IMR-90 (cell line): ENCODE measurements around the gene AGGF1. TPM values are rescaled to one million over a fixed set of nuclear protein-coding genes. Genes with fewer than 3 reads are reported as not detected.

ENCODE experiments used
- ATAC-seq: fragments of 200-7000 bp; cut with Tn5 transposase; 2 replicates; pipeline ENCODE4 v1.9.1; 2020; ENCODE audit warnings: low read depth, mild to moderate bottlenecking, moderate library complexity
- BruUV-seq: library from RNA; stranded (reverse); fragments of 400-500 nt; replicated peaks from 2 replicates; lab custom pipeline; 2021; lab: Mats Ljungman, UMichigan
- CTCF ChIA-PET: fragments of 300-600 bp; formaldehyde crosslinking; extraction: SDS; loops from one replicate; lab custom pipeline; 2021; ENCODE audit warnings: antibody characterized with exemption; lab: Yijun Ruan, JAX
- POLR2A ChIA-PET: fragments of 300-600 bp; sonication (Branson Sonifier 250); formaldehyde crosslinking; loops from one replicate; lab custom pipeline; 2022; ENCODE audit warnings: antibody characterized with exemption; ENCODE audit not compliant: unreplicated experiment; lab: Charles Lee
- DNase-seq: peaks from one replicate; pipeline ENCODE4 v3.0.0; 2013
- H2AFZ ChIP-seq: replicated peaks from 2 replicates; pipeline ENCODE3; 2013; ENCODE audit warnings: low read length, mild to moderate bottlenecking; ENCODE audit not compliant: poor library complexity
- H2AK5ac ChIP-seq: 2 replicates; pipeline ENCODE4 v1.6.1; 2013; ENCODE audit warnings: low read depth, low read length, inconsistent platforms
- H2AK9ac ChIP-seq: replicated peaks from 2 replicates; pipeline ENCODE3; 2013; ENCODE audit warnings: mild to moderate bottlenecking, low read depth, low read length, moderate library complexity; ENCODE audit not compliant: poor library complexity
- H2BK120ac ChIP-seq: 2 replicates; pipeline ENCODE4 v1.6.1; 2013; ENCODE audit warnings: low read depth, low read length, inconsistent platforms
- H2BK15ac ChIP-seq: 3 replicates; pipeline ENCODE4 v1.6.1; 2013; ENCODE audit warnings: low read depth, low read length, inconsistent platforms
- H2BK20ac ChIP-seq: 2 replicates; pipeline ENCODE4 v1.6.1; 2013; ENCODE audit warnings: low read depth, mild to moderate bottlenecking, inconsistent platforms, low read length, moderate library complexity
- H2BK5ac ChIP-seq: 2 replicates; pipeline ENCODE4 v1.6.1; 2013; ENCODE audit warnings: mild to moderate bottlenecking, low read depth, low read length, inconsistent platforms; ENCODE audit not compliant: poor library complexity, severe bottlenecking
- H3K14ac ChIP-seq: replicated peaks from 2 replicates; pipeline ENCODE4 v1.6.1; 2013; ENCODE audit warnings: low read depth, low read length, inconsistent platforms
- H3K18ac ChIP-seq: 2 replicates; pipeline ENCODE4 v1.6.1; 2013; ENCODE audit warnings: low read depth, low read length, control low read depth
- H3K23ac ChIP-seq: 2 replicates; pipeline ENCODE4 v1.6.1; 2013; ENCODE audit warnings: low read depth, low read length, inconsistent platforms
- H3K27ac ChIP-seq: 2 replicates; pipeline ENCODE4 v1.5.1; 2013; ENCODE audit warnings: mild to moderate bottlenecking, control low read depth, low read length; ENCODE audit not compliant: insufficient read depth
- H3K27me3 ChIP-seq: 2 replicates; pipeline ENCODE4 v1.6.1; 2013; ENCODE audit warnings: low read length; ENCODE audit not compliant: control insufficient read depth, insufficient read depth
- H3K36me3 ChIP-seq: 2 replicates; pipeline ENCODE4 v1.6.1; 2013; ENCODE audit warnings: low read length, mixed read lengths; ENCODE audit not compliant: control insufficient read depth, insufficient read depth
- H3K4ac ChIP-seq: 2 replicates; pipeline ENCODE4 v1.6.1; 2013; ENCODE audit warnings: low read depth, low read length, inconsistent platforms
- H3K4me1 ChIP-seq: 2 replicates; pipeline ENCODE4 v1.6.1; 2013; ENCODE audit warnings: low read length, mixed read lengths; ENCODE audit not compliant: control insufficient read depth, insufficient read depth
- H3K4me2 ChIP-seq: 2 replicates; pipeline ENCODE4 v1.6.1; 2013; ENCODE audit warnings: low read depth, mild to moderate bottlenecking, control low read depth, low read length, moderate library complexity
- H3K4me3 ChIP-seq: 2 replicates; pipeline ENCODE4 v1.5.1; 2013; ENCODE audit warnings: low read depth, mild to moderate bottlenecking, control low read depth, low read length, moderate library complexity; ENCODE audit not compliant: insufficient read depth
- H3K56ac ChIP-seq: 2 replicates; pipeline ENCODE4 v1.6.1; 2013; ENCODE audit warnings: low read length, inconsistent platforms; ENCODE audit not compliant: insufficient read depth; ENCODE audit errors: extremely low read depth
- H3K79me1 ChIP-seq, 2 experiments: 2 replicates each; pipeline ENCODE4 v1.6.1; 2013; ENCODE audit warnings: low read length in 2 of 2, inconsistent platforms in 1 of 2, low read depth in 1 of 2
- H3K9ac ChIP-seq: 2 replicates; pipeline ENCODE4 v1.6.1; 2013; ENCODE audit warnings: low read depth, low read length, control low read depth
- H3K9me1 ChIP-seq: 2 replicates; pipeline ENCODE4 v1.6.1; 2013; ENCODE audit warnings: low read length, inconsistent platforms; ENCODE audit not compliant: insufficient read depth
- H3K9me3 ChIP-seq: 2 replicates; pipeline ENCODE4 v1.6.1; 2013; ENCODE audit warnings: low read length; ENCODE audit not compliant: control insufficient read depth, insufficient read depth
- H4K20me1 ChIP-seq: 2 replicates; pipeline ENCODE4 v1.6.1; 2013; ENCODE audit warnings: low read length, inconsistent platforms; ENCODE audit not compliant: insufficient read depth
- H4K5ac ChIP-seq: 2 replicates; pipeline ENCODE4 v1.6.1; 2013; ENCODE audit warnings: mild to moderate bottlenecking, low read depth, low read length, control low read depth
- H4K8ac ChIP-seq, 2 experiments: 2 replicates each; pipeline ENCODE4 v1.6.1; 2013; ENCODE audit warnings: low read depth in 2 of 2, low read length in 2 of 2, control low read depth in 1 of 2, inconsistent platforms in 1 of 2
- H4K91ac ChIP-seq: 2 replicates; pipeline ENCODE4 v1.6.1; 2013; ENCODE audit warnings: low read depth, low read length, inconsistent platforms; ENCODE audit not compliant: insufficient read depth
- RAD21 ChIP-seq: IDR thresholded peaks from 2 replicates; pipeline ENCODE4 v1.6.1; 2012; ENCODE audit warnings: low read length, improper control_type of control experiment
- RCOR1 ChIP-seq: IDR thresholded peaks from 2 replicates; pipeline ENCODE4 v1.6.1; 2012; ENCODE audit warnings: mild to moderate bottlenecking, low read length, improper control_type of control experiment; ENCODE audit not compliant: insufficient replicate concordance
- WGBS, 2 experiments: methylation state at CpG; one replicate each; pipeline versions ENCODE4 v1.1.5 to v1.1.7; 2013; ENCODE audit warnings: missing lambda C conversion rate in 2 of 2; ENCODE audit not compliant: insufficient read length in 1 of 2; ENCODE audit errors: extremely low coverage in 2 of 2; 5-methylcytosine and 5-hydroxymethylcytosine counted together
- dilution Hi-C: fragments of 300-500 bp; cut with HindIII; formaldehyde crosslinking; loops from one replicate; pipeline ENCODE4 v1.14.3; 2018; ENCODE audit warnings: low sequenced_read_pairs; ENCODE audit not compliant: unreplicated experiment
- in situ Hi-C: fragments of 300-500 bp; cut with MboI; formaldehyde crosslinking; loops from 3 replicates; pipeline ENCODE4 v1.14.3; 2019; ENCODE audit warnings: low sequenced_read_pairs, inconsistent platforms, mixed read lengths
- intact Hi-C: fragments of 100-400 bp; cut with micrococcal nuclease; formaldehyde crosslinking; loops from 2 replicates; pipeline ENCODE4 v1.10.0; 2022
- polyA plus RNA-seq, 3 experiments: library from polyadenylated mRNA; depleted of rRNA; stranded (reverse); fragments of >200 nt; gene quantifications; 2 replicates each; pipeline ENCODE4 v1.2.3, GENCODE V29; 2012; ENCODE audit warnings: low replicate concordance in 1 of 3
- total RNA-seq: library from RNA; depleted of rRNA; stranded (reverse); fragments of >200 nt; gene quantifications from 2 replicates; pipeline ENCODE4 v1.2.3, GENCODE V29; 2012

The AGGF1 gene
- total and polyA plus RNA-seq, 2 of the 4 experiments (the other 2 are of a cell fraction) = 7.3 to 8.4 TPM

GRCh38 chr5:76986825-76987526, 43.2 kb upstream of the AGGF1 start:
- Histone ChIP-seq H3K4ac (no peak overlapping the region), H4K20me1 (no peaks in the 10 kb centered on the region), H3K79me1 (no peaks in the 10 kb centered on the region), H3K36me3 (no peaks in the 10 kb centered on the region), H4K91ac (no peak overlapping the region), H3K4me1 (no peaks in the 10 kb centered on the region), H3K4me2 (no peak overlapping the region), H3K9me3 (no peaks in the 10 kb centered on the region), H2AFZ (no peak overlapping the region), H3K56ac (no peak overlapping the region), H3K9me1 (no peaks in the 10 kb centered on the region), H2BK120ac (no peak overlapping the region), H2AK5ac (no peak overlapping the region), H4K8ac (no peak overlapping the region), H2AK9ac (no peak overlapping the region), H3K14ac (no peak overlapping the region), H3K4me3 (no peak overlapping the region), H3K18ac (no peak overlapping the region), H3K23ac (no peak overlapping the region), H3K27me3 (no peaks in the 10 kb centered on the region), H3K27ac (no peak overlapping the region), H2BK15ac (no peak overlapping the region), H4K5ac (no peak overlapping the region), H2BK20ac (no peak overlapping the region), H3K9ac (no peak overlapping the region), H2BK5ac (no peak overlapping the region)
- in situ Hi-C loops (no loop called here), intact Hi-C loops (no loop called here), dilution Hi-C loops (no loop called here)
- no TSS peak for BruUV-seq
- WGBS, 2 experiments = no CpG with 5 or more reads among the region's 6 CpGs
- ChIA-PET CTCF (no interaction called here), POLR2A (interaction anchor here (0.7 kb wide), 1 partner anchor 32 kb away, joined by 3 read pairs; no protein-coding TSS in a partner anchor)
- DNase-seq = no peak
- TF ChIP-seq RAD21 (no peak), RCOR1 (no peak)
- no peak for ATAC-seq
